Renal cortical epithelial cell (primary cell): ENCODE results near the gene INKA1. TPM values are rescaled to one million over a fixed set of nuclear protein-coding genes. Genes with fewer than 3 reads are reported as not detected.
A peak's percentile ranks its signal among the peaks of the same experiment; 100 is the strongest.

Source experiments
- DNase-seq: peaks from one replicate; pipeline ENCODE4 v3.0.0-alpha.2; 2011; ENCODE audit warnings: low read depth
- total RNA-seq: library from RNA; depleted of rRNA; stranded (reverse); fragments of >200 nt; gene quantifications from 2 replicates; pipeline ENCODE4 v1.2.3, GENCODE V29; 2014

The INKA1 gene
- total RNA-seq, 1 donor from 2014 or later, result 0.15 TPM

DNA sequence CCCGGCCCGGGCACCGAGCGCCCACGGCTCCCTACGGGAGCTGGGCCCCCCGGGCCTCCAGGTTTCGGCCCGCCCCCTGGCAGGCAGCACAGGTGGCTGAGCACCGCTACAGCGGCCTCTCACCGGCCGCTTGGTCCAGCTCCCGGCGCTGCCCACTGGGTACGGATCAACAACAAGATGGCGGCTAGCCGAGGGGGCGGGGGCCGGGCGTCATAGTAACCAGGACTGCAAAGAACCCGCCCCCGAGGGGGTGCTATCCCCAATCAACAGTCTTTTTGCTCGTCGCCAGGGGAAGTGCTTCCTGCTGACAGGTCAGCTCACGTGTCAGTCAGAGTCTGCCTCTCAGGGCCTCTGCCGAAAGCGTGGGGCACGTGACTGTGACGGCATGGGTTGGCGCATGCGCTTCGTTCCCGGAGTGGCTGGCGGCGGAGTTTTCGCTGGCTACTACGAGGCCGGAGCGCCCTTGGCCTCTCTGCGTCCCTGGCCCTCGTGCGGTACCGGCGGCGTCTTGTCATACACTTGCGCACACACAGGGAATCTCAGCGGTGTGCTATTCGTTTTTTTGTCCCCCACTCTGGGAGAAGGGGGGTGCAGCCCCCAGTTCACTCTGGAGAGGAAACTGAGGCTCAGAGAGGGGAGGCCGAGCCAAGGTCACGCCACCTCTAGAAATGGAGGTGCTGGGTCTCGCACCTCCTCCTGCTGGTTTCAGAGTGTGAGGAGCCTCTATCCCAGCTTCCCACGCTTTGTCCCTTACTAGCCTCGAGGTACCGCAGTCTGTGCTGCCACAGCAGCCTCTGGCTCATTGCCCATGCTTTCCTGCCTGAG, 16.5 kb upstream of the INKA1 start, which contains the start of gene IP6K1:
Gene IP6K1 (minus strand): TSS at position 186 of the 825 bp plus-strand sequence. CDS start 38,502 bp downstream, outside the sequence.
- DNase-seq, result peak; percentile 100

DNA sequence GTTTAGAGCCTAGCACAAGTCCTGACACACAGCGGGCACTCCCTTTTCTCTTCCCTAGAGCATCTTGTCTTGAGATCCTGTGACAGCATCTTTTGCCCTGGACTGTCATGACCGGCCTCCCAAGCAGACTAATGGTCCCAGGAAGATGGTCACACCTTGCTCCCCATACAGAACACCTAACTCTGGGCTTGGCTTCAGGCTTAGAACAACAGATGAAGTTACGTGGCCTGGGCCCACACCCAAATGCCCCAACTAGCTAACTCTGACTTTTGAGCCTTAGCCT, 15.9 kb upstream of the INKA1 start:
- DNase-seq, result no peak

DNA sequence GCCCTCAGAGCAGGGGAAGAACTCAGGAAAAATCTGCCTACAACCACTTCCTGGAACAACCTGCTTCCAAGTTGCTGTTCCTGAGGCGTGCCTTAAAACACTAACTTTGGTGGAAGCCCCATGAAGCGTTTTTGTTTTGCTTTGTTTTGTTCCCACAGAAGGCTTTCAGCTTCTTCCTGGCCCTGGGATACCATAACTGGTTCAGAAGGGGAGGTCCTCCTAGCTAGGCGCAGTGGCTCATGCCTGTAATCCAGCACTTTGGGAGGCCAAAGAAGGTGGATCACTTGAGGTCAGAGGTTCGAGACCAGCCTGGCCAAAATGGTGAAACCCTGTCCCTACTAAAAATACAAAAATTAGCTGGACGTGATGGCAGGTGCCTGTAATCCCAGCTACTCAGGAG, 15.5 kb upstream of the INKA1 start:
- DNase-seq, result no peak

DNA sequence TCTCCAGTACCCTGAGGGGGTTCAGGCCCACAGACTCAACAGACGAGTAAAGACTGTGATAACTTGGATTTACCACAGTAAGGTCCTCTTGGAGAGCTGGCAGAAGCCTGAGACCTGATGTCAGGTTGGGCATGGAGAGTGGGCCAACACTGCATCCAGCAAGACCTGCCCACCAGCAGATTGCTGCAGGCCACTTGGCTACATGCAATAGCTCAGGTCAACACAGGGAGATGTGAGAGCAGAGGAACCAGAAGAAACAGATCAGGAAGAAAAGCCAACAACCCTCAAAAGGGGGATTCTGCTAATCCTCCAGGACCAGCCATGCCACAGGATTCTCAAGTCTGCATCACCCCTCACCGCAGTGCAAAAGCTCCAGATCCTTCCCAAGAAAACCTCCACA, 15.0 kb upstream of the INKA1 start:
- no peak for DNase-seq

DNA sequence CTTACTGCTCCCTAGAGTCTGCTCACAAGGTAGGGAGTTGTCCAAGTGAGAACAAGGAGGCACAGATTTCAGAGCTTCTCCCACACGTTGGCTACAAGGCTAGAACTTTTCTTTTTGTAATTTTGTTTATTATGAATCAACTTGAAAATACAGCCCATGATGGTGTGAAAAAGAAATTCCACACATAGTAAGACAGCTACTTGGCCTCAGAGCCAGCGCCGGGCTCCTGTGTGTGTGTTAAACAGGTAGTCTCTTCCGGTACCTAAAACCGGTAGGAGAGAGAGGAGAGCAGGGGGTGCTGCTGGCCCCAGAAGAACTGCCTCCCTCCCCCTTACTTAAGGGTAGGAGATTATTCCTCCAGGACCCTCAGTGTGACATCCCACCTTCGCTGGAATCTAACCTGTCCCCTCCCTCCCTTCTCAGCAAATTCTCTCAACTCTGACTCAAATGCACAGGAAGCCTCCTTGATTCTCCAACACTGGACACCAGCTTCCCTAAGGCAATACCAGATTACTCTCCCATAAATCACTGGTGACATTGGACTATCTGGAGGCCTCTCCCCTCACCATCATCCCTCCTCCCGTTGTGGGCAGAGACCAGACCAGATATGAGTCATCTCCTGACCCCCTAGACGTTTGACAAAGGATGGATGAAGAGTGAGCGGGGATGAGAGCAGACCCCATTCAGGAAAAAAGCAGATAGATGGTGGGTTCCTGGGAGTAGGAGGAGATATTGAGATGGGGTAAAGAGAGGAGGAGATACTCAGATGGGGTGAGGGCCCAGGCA, 12.2 kb upstream of the INKA1 start:
- no peak for DNase-seq

DNA sequence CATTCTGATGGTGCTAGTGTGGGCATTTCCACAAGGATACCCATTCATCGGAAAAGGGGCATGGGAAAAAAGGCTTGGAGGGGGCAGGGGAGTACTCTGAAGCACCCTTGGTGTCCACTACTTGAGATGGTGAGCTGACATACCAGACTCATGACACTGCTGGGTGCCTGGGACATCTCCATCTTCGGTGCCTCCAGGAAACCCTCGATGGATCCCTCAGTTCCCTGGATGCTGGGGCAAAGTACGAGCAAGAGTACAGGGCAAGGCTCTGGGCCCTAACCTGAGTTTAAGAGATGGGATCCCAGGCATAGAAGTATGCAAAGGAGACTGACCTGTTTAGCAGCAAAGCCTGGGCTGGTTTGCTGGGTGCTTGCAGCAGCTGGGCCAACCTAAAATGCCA, 11.5 kb upstream of the INKA1 start:
- DNase-seq, result no peak

DNA sequence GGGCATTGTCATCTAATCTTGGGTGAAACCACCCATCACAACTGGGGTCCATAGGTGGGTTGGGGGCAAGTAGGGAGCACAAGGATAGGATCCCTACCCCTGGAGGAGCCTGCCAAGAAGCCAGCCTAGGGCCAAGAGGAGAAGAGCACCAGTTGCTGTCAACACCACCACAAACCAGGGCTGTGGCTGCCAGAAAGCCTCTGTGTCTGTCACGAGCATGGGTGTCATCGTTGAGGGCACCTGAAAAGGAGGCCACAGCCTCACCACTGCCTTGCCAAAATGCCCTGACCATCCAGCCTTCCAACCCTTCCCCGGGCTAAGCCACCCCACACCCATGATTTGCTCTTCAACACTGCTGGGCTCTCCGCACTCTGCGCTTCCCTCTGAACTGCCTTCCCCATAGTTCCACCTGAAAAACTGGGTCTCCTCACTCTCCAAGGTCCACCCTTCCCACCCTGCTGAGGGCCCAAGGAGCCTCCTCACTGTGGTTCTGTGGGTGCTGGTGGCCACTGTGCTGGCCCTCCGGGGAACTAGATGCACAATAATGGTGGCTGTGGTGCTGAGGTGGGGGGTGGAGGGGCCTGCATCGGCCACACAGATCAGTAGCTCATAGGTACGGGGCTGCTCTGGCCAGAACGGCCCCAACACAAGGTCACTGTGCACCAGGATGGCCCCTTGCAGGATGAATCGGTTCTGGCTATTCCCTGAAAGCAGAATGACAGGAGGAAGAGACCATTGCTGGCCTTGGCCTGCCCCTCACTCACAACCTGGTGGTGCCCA, 10.5 kb upstream of the INKA1 start:
- no peak for DNase-seq

DNA sequence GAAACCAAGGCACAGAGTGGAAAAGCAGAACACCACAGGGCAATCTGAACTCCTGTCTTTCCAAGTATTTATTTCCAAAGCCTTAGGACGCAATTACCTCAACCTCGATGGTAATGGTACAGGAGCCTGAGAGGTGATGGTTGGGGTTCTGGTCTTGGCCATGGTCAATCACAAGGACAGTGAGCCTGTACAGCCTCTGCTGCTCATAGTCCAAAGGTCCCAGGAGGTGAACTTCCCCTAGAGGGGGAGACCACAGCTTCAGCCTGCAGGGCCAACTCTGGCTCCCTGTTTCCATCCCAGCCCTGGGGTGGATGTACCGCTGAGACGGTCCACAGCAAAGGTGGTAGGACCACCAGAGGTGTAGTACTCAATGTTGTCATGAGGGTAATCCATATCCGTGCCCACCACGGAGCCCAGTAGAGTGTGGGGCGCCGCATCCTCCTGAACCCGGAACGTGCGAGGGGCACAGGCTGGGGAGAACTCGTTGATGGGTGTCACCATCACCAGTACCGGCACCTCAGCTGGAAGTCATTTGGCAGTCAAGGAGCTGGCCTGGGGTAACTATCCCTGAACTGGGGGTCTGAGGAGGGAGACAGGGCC, 9.5 kb upstream of the INKA1 start:
- no peak for DNase-seq

DNA sequence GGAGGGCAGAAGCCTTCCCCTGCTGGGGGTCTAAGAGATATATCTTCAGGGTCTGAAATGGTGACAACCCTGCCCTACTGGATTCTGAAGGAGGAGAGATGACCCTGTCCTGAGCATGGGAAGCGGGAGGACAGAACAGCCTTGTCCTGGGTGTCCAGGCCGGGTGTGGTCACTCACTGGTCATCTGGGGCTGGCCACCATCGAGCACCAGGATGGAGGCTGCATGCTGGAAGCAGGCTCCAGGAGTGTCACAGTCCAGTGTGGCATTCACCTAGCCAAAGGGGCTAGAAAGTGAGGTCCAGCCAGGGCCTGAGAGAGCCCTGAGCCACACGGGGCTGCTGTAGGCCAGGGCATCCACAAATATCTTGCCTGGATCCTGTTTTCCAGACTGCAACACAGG, 8.6 kb upstream of the INKA1 start:
- DNase-seq, result no peak

DNA sequence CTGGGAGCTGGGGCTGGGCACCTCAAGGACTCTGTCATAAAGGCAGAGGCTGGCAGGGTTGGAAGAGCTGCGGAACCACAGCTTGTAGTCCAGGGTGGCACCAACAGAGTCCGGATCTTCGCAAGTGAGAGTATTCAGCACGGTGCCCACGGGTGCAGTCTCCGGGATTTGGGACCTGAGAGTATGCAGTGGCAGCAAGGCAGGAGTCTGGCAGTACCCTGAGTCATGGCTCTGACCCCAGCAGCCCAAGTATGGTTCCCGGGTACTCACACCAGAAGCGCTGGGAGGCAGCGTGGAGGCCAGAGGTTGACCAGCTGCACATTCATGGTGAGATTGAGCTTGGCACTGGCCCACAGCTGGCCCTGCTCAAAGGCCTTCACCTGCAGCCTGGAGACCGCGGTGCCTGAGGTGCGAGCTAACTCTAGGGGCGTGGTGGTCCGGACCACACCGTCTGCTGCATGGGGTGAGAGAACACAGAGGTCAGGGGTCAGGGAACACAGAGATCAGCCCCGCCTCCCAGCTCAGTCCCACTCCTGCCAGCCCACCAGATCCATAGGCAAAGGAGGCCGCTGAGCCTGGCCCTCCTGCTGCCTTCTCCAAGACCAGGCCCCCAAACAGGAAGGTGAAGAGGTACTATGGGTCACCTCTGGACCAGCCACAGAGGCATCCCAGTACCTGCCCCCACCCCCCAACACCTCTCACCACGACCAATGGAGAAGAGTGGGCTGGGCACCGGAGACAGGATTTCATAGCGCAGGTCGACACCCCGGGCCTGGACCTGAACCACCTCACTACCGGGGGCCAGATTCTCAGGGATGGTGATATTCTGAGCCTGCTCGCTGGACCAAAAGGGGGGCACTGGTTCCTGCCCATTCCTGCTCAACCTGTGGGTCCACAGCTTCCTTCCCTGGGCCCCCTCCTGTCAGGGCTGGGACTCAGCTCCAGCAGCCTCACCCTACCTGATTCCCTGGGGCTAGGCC, 7.8 kb upstream of the INKA1 start:
- no peak for DNase-seq

DNA sequence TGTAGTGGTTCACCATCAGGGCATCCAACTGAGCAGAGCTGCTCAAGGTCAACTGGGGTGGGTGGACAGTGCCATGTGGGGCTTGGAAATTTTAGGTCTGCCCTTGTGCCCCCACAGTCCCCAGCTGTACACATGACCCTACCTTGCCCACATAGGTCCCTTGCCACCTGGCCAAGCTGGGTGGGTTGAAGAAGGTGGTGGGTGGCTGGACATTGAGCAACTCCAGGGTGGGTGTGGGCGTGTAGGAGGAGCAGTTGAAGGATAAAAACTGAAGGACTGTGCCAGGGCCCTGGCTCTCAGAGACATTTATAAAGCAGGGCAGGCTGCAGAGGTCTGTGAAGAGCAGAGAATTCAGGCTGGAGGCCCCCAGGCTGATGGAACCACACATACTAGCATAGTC, 4.0 kb upstream of the INKA1 start:
- DNase-seq, result no peak

DNA sequence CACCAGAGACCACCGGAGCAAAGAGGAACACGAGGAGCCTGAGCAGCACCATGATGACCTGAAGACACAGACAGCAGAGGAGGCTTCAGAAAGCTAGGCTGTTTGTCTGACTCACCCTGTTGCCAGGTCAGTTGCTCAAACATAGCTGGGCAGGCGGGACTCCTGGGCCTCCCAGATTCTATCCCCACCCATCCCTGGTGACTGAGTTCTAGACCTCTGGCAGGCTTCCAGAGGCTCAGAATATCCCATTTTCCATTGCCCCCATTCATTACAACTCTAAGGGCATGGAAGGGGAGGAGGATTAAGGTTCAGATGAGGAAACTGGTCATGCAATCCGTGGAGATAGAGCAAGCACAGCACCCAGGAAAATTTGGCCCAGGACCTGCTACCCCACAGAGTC, 3.3 kb upstream of the INKA1 start, which contains the start of gene CDHR4:
Gene CDHR4 (minus strand): TSS at position 113 of the 400 bp plus-strand sequence. CDS start 61 bp downstream, at position 52.
- peak; percentile 82 for DNase-seq

DNA sequence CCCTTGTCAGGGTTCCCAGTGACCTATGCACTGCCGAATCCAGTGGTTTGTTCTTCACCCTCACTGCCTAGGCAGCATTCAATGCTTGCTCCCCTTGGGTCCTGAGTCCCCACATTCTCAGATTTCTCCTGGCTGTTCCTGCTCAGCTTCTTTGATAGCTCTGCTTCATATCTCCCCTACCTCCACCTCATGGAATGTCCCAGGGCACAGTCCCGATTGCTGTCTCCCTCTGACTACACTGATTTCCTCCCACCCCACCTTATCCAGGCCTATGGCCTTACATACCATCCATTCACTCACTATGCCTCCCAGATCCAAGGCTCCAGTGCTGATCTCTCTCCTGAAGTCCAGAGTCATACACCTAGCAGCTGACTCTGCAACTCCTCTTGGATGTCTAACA, 1.9 kb upstream of the INKA1 start:
- DNase-seq, result no peak

DNA sequence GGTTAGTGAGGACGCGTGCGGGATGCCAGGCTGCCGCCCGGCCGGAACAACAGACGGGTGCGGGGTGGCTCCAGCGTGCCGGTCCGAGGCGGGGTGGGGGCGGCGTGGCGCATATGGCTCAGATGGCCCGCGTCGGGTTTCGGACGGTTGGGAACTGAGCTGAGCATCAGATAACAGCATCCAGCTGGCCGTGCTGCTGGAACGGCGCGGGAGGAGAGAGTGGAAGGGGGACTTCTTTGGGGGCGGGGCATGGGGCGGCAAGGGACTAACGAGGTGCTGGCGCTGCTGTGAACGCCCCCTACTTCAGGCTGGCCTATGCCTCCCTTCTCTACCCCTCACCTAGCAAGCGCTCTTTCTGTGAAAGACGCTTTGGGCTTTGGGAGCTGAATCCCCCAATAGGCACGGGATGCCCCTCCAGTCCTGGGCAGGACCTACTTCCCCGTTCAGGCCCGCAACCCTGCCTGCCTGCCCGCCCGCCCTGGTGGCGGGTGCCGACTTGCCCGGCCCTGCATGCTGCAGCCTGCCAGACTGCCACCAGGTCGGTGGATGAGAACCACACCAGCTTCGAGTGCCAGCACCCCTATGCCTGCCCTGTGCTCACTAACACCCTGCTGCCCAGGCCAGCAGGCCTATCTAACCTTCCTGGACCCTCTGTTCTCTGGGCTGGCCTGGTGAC, 542 bp downstream of the INKA1 start:
- no peak for DNase-seq

DNA sequence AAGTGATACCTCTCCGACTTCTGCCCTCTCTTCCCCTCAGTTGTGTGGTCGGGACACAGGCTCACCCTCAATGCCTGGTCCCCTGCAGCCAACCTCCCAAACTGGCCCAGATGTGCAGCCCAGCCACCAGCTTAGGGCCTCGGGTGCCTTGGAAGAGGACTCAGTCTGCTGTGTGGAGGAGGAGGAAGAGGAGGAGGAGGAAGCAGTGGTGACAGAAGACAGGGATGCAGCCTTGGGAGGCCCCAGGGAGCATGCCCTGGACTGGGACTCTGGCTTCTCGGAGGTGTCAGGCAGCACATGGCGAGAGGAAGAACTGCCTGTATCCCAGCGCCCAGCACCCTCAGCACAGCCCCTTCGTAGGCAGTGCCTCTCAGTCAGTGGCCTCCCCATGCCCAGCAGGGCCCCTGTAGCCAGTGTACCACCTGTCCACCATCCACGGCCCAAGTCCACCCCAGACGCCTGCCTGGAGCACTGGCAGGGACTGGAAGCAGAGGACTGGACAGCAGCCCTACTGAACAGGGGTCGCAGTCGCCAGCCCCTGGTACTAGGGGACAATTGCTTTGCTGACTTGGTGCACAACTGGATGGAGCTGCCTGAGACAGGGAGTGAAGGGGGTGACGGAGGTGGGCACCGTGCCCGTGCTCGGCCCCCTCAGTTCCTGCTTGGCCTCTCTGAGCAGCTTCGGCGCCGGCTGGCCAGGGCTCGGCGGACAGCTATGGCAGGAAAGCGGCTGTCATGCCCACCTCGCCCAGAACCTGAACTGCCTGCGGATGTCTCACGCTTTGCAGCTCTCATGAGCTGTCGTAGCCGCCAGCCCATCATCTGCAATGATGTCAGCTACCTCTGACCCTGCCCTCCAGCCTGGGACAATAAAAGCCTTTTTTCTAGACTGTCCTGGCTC, 1.3 kb downstream of the INKA1 start:
- DNase-seq, result no peak

DNA sequence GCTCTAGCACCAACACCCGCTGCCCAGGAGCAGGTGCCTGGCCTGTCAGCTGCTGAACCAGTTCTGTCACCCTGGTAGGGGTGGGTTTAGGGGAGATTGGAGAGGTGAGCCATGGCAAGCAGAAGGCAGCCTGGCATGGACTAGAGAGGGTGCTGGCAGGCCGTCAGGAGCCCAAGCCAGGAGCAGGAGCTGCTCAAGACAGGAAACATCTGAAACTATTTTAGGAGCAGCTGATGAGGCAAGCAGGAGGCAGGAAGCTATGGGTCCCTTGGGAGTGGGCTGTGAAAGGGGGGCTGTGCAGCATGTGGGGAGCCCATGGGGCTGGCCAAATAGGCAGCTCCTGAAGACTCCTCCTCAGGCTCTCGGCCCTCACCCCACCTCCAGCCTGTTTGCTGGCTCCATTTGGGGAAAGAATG, 2.3 kb downstream of the INKA1 start:
- DNase-seq, result no peak

DNA sequence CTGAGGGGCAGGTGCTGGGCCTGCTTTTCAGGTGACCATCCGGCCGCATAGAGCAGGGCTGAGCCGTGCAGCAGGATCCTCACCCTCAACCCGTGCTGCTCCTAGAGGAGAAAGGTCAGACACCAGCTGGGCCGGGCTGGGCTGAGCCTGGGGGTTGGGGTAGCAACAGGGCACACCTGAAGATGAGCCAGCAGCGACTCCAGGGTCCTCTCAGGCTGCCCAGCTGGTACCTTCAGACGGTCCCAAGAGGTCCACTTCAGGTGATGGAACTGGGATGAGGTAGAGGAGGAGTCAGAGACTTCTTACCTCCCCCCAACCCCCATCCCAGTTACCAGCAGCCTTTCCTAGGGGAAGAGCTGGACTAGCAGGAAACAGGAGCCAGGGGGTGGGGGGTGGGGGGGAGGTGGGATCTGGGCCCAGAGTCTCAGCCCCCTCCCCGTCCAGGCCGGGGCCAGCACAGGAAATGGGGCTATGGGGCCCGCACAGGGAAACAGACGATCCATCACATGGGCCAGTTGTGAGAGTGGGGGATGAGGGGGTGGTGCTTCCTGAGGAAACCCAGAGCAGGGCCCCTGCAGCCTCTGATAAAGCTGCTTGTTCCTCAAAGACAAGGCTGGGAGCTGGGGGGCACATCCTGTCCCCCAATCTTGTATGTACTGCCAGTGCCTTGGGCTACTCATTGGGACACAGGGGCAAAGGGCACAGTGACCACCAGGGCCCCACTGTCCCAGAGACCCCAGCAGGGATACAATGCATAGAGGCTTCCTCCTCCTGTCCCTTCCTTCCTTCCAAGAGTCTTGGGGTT, 3.0 kb downstream of the INKA1 start:
- DNase-seq, result no peak

DNA sequence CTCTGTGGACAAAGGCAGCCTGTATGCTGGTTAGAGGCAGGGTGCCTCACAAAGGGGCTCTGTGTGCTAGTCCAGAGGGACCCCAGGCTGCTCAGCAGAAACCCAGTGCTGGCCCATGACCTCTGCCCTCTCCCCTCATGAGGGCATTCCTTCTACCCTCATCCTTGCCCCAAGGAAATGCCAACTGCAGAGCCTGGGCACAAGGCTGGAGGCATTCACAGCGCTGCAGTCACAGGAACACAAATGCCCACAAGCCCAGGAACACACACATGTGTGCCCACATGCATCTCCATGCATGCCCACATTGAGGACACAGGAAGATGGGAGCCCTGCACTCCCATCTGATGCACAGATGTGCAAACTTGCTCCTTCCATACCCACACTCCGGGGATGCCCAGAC, 3.8 kb downstream of the INKA1 start:
- DNase-seq, result no peak
